ENCODE data around the gene HRH3.

Gene HRH3

DNA sequence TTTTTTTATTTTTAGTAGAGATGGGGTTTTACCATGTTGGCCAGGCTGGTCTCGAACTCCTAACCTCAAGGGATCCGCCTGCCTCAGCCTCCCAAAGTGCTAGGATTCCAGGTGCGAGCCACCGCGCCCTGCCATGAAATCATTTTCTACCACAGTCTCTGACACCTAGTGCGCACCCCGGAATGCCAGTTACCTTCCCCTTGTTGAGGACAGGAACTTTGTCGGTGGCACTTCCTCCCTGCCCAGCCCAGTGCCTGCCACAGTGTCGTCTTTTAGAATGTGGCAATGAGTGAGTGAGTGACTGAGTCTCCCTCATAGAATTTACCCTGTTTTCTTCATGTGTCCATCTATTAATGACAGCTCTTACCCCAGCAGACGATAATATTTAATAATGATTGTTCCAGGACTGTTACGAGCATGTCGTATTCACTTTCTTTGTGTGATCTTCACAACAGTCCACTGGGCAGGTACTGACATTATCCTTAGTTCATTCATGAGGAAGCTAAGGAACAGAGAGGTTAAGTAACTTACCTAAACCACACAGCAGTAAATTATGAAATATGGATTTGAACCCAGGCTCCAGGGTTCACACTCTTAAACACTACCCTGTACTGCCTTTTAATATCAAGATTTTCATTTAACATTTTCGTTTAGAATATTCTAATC, 20.1 kb upstream of the HRH3 start:
- no peak overlapping the region for H3K4me3 ChIP-seq (ENCODE audit: low read length)
- H2AFZ ChIP-seq (ENCODE audit: low read depth, low read length): no peak overlapping the region
- peaks cover 13% of the 10 kb centered on the region for H3K36me3 ChIP-seq (ENCODE audit: insufficient read depth, low read length)
- peaks cover 35% of the 10 kb centered on the region for H3K4me1 ChIP-seq (ENCODE audit: insufficient read depth, low read length)
- no peaks in the 10 kb centered on the region for H3K9me3 ChIP-seq (ENCODE audit: low read length)
- H3K27me3 ChIP-seq (ENCODE audit: insufficient read depth, low read length): no peaks in the 10 kb centered on the region

DNA sequence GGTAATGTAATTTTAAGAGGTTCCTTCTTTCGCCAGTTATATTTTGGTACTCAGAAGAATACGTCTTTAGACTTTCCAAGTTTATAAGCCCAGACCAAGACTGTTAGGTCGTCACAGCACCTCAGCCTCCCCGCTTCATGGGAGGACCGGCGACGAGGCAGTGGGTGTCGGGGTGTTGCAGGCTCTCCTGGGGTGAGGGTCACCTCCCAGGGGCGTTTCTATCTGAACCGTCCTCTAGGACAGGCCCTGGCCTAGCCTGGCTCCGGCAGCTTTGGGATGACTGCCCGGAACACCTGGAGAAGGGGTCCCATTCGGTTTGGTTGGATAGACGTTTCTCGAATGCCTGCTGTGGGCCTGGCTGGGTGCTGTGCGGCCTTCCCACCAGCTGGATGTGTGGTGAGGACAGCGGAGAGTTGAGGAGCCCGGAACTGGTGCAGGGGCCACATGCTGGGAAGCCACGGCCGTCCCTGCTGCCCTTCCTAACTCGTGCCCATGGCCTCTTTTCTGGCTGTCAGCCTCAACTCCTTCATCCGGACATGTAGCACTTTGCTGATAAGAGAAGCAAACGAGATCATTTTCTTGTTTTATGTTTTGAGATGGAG, 19.3 kb upstream of the HRH3 start:
- Histone ChIP-seq H2AFZ (ENCODE audit: low read depth, low read length) (no peak overlapping the region), H3K27me3 (ENCODE audit: insufficient read depth, low read length) (no peaks in the 10 kb centered on the region), H3K9me3 (ENCODE audit: low read length) (no peaks in the 10 kb centered on the region), H3K4me1 (ENCODE audit: insufficient read depth, low read length) (peaks cover 43% of the 10 kb centered on the region), H3K4me3 (ENCODE audit: low read length) (peak overlapping the region; percentile 85), H3K36me3 (ENCODE audit: insufficient read depth, low read length) (peaks cover 11% of the 10 kb centered on the region)

DNA sequence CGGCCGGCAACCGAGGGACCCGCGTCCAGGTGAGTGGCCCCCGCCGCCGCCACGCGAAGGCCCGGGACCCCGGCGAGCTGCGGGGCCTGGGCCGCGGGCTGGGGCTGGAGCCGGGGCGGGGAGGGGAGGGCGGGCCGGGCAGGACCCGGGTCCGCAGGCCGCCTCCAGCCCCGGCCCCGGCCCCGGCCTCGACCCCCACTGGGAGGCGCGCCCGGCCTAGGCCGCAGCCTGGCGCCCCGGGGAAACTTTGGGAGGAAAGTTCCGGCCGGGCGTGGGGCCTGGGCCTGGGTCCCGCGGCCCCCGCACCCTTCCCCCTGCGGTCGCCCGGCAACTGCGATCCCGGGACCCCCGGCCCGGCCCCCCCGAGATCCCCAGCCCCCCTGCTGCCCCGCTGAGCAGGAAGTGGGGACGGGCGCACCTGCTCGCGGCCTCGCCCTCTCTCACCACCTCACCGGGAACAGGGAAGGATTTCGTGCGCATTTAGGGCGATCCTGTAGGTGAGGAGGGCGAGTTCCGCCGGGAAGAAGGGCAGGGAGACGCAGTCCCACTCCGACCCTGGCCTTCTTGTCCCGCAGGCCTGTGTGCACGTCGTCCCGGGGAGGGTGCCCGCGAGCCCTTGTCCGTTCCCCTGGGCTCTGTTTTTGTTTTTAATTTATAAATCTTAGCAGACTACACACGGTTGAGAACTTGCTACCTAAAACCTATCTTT, 18.6 kb upstream of the HRH3 start:
- Histone ChIP-seq H3K4me1 (ENCODE audit: insufficient read depth, low read length) (peaks cover 46% of the 10 kb centered on the region), H3K27me3 (ENCODE audit: insufficient read depth, low read length) (no peaks in the 10 kb centered on the region), H3K9me3 (ENCODE audit: low read length) (no peaks in the 10 kb centered on the region), H3K36me3 (ENCODE audit: insufficient read depth, low read length) (peaks cover 11% of the 10 kb centered on the region), H2AFZ (ENCODE audit: low read depth, low read length) (no peak overlapping the region), H3K4me3 (ENCODE audit: low read length) (peak overlapping the region; percentile 85)

DNA sequence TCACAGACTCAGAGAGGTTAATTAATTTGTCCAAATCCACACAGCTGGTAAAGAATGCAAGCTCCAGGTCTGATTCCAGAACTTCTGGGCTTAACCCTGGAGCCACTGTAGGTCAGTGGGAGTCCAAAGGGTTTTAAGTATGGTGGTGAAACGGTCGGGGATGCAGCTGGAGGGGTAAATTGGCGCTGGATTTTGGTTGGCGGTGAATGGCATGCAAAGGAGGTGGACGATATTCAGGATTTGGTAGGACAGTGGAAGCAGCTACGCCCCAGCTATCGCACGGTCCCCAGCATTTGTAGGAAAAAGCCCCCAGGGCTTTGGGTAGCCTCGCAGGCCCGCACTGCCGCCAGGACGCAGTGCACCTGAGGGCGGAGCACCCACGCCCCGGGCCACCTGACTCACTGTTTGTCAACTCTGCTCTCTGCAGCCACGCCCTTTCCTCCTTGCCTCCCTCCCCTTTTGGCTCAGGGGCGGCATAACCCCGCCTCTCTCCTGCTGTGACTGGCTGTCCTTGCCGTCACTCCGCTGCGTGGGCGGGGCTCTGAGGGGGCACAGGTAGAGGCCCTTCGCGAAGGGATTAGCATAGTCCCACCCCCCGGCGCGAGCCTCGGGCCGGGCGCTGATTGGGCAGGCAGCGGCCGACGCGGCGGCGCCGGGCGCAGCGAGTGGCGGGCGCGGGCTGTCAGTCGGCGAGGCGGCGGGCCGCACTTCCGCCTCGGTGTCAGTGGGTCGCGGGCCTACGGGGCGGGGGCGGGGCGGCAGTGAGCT, 17.9 kb upstream of the HRH3 start, which contains the start of gene OSBPL2:
Gene OSBPL2 (plus strand): TSS at position 721 of the 768 bp plus-strand sequence. CDS start 17,664 bp downstream, outside the sequence.
- Histone ChIP-seq H3K4me1 (ENCODE audit: insufficient read depth, low read length) (peaks cover 43% of the 10 kb centered on the region), H2AFZ (ENCODE audit: low read depth, low read length) (no peak within 1 kb of the TSS), H3K9me3 (ENCODE audit: low read length) (no peaks in the 10 kb centered on the region), H3K4me3 (ENCODE audit: low read length) (peak within 1 kb of the TSS; percentile 85), H3K36me3 (ENCODE audit: insufficient read depth, low read length) (peaks cover 11% of the 10 kb centered on the region), H3K27me3 (ENCODE audit: insufficient read depth, low read length) (no peaks in the 10 kb centered on the region)

DNA sequence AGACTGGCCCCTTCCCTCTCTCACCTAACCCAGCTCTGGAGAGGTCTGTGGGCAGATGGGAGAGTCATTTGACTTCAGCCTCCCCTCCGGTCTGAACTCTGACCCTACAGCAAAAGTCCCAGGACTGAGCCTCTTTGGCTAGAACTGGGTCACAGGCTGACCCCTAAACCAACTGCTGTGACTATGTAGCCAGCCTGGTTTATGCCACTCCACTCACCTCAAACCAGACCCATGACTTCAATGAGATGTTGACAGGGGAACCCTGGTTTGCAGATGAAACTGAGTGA, 17.4 kb upstream of the HRH3 start:
- Histone ChIP-seq H2AFZ (ENCODE audit: low read depth, low read length) (no peak overlapping the region), H3K4me1 (ENCODE audit: insufficient read depth, low read length) (peaks cover 42% of the 10 kb centered on the region), H3K9me3 (ENCODE audit: low read length) (no peaks in the 10 kb centered on the region), H3K27me3 (ENCODE audit: insufficient read depth, low read length) (no peaks in the 10 kb centered on the region), H3K36me3 (ENCODE audit: insufficient read depth, low read length) (peaks cover 8% of the 10 kb centered on the region), H3K4me3 (ENCODE audit: low read length) (peak overlapping the region; percentile 48)

DNA sequence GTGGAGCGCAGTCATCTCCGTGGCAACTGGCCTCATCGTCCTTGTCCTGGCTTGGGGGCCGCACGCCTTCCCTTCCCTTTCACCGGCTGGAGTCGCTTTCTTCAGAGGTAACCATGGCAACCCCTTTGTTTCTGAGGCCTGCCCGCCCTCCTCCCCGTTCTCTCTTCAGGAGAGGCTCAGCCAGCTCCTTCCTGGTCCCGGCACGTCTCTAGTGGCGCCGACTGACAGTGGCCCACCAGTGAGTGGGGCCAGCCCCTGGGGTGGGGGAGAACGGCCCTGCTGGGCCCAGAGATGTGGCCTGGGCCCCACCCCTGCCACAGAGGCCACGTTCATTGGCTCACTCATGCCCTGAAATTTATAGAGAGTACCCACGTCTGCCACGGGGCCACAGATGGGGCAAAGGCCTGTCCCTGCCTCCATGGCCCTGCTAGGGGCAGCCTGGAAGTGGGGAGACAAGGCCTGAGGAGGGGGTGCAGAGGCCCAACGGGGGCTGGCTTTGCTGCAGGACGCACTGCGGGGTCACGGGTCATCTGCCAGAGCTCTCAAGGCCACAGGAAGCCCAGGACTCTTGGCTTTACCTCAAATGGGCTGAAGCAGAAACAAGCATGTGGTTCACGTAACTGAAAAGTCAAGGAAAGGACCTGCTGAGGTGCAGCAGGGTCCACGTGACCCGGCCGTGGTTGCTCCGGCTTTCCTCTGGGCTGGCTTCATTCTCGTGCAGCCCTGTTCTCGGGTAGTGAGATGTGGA, 16.9 kb upstream of the HRH3 start:
- Histone ChIP-seq H3K4me1 (ENCODE audit: insufficient read depth, low read length) (peaks cover 42% of the 10 kb centered on the region), H3K9me3 (ENCODE audit: low read length) (no peaks in the 10 kb centered on the region), H2AFZ (ENCODE audit: low read depth, low read length) (no peak overlapping the region), H3K27me3 (ENCODE audit: insufficient read depth, low read length) (no peaks in the 10 kb centered on the region), H3K36me3 (ENCODE audit: insufficient read depth, low read length) (peaks cover 4% of the 10 kb centered on the region), H3K4me3 (ENCODE audit: low read length) (peak overlapping the region; percentile 0)

DNA sequence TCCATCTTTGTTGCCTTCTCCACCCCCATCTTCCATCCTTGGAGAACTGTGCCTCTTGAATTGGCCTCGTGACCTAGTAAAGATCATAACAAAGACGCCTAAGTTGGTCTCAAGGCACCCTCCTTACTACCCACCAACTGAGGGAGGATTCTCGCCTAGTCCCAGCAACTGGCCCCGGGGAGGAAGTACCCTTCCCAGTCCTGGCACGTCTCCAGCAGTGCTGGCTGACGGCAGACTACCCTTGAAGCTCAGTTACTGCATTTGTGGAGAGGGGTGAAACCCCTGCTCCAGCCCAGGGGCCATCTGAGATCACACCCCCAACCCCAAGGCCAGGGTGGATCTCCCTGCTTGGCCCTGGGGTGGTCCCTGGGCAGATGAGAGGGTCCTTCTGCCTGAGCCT, 16.1 kb upstream of the HRH3 start:
- Histone ChIP-seq H3K4me1 (ENCODE audit: insufficient read depth, low read length) (peaks cover 42% of the 10 kb centered on the region), H3K9me3 (ENCODE audit: low read length) (no peaks in the 10 kb centered on the region), H3K4me3 (ENCODE audit: low read length) (no peak overlapping the region), H3K27me3 (ENCODE audit: insufficient read depth, low read length) (no peaks in the 10 kb centered on the region), H2AFZ (ENCODE audit: low read depth, low read length) (no peak overlapping the region), H3K36me3 (ENCODE audit: insufficient read depth, low read length) (peaks cover 2% of the 10 kb centered on the region)

DNA sequence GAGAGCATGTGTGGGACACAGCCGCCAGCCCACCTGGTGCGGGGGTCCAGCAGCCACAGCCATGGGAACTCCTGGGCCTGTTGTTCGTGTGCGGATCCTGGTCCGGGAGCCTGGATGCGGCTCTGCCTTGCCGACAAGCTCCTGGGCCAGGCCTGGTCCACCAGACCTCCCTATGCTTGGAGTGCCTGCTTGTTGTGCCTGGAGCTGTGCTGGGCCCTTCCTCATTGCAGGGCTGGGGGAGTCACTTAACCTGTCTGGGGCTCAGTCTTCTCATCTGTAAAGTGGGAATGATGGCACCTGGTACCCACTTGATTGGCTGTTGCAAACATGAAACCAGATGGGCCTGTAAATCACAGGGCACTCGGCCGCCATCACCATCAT, 15.7 kb upstream of the HRH3 start:
- H2AFZ ChIP-seq (ENCODE audit: low read depth, low read length): no peak overlapping the region
- no peaks in the 10 kb centered on the region for H3K9me3 ChIP-seq (ENCODE audit: low read length)
- H3K27me3 ChIP-seq (ENCODE audit: insufficient read depth, low read length): no peaks in the 10 kb centered on the region
- H3K36me3 ChIP-seq (ENCODE audit: insufficient read depth, low read length): peaks cover 1% of the 10 kb centered on the region
- H3K4me3 ChIP-seq (ENCODE audit: low read length): no peak overlapping the region
- peaks cover 42% of the 10 kb centered on the region for H3K4me1 ChIP-seq (ENCODE audit: insufficient read depth, low read length)

DNA sequence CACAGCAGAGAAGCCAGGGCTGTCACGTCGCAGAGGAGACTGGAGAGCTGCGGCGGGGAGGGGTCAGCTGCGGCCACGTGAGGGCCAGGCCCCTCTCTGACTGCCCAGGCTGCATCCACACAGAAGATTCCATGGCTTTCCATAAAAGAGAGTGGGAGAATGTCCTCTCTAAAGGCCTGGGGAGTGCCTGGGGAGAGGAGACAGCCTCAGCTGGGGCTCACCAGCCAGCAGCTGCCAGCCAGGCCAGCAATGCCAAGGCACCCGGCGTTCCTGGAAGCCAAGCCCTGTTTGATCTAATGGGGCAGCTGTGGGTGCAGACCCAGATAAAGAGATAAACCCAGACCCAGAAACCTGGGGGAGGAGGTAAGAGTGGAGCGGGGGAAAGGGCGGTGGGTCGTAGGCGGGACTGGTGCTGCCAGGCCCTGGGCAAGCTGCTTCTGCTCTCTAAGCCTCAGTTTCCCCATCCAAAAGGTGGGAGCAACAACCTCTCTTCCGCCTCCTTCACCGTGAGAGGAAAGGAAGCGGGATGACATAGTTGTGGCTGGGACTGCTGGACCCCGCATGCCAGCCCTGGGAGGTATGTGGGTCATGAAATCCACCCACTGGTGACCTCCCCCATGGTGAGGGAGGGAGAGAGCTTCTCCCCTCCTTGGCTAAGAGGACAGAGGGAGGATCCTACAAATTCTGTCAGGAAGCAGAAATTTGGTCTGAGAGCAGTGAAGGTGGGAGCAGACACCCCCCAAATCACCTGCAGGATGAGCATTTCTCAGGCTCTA, 15.1 kb upstream of the HRH3 start:
- Histone ChIP-seq H3K9me3 (ENCODE audit: low read length) (no peaks in the 10 kb centered on the region), H3K4me1 (ENCODE audit: insufficient read depth, low read length) (peaks cover 42% of the 10 kb centered on the region), H3K4me3 (ENCODE audit: low read length) (no peak overlapping the region), H2AFZ (ENCODE audit: low read depth, low read length) (no peak overlapping the region), H3K36me3 (ENCODE audit: insufficient read depth, low read length) (no peaks in the 10 kb centered on the region), H3K27me3 (ENCODE audit: insufficient read depth, low read length) (no peaks in the 10 kb centered on the region)

DNA sequence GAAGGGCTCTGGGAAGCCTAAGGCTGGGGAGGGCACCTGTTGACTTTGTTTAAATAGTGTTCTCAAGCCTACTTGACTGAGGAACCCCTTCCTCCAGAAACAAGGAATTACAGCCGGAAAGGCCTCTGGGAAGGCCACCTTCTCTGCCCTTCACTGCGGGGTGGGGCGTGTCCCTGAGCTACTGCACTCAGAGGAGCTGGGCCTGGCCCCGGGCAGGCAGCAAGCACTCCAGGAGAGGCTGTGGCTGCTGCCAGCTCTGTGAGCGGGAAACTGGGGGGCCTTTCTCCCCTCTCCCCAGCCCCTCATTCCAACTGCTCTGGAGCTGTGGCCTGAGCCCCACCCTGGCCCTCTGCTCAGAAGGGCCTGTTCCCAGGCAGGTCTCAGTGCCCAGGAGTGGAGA, 14.3 kb upstream of the HRH3 start:
- H3K27me3 ChIP-seq (ENCODE audit: insufficient read depth, low read length): no peaks in the 10 kb centered on the region
- no peaks in the 10 kb centered on the region for H3K9me3 ChIP-seq (ENCODE audit: low read length)
- peaks cover 39% of the 10 kb centered on the region for H3K4me1 ChIP-seq (ENCODE audit: insufficient read depth, low read length)
- H3K36me3 ChIP-seq (ENCODE audit: insufficient read depth, low read length): no peaks in the 10 kb centered on the region
- H2AFZ ChIP-seq (ENCODE audit: low read depth, low read length): no peak overlapping the region
- no peak overlapping the region for H3K4me3 ChIP-seq (ENCODE audit: low read length)

DNA sequence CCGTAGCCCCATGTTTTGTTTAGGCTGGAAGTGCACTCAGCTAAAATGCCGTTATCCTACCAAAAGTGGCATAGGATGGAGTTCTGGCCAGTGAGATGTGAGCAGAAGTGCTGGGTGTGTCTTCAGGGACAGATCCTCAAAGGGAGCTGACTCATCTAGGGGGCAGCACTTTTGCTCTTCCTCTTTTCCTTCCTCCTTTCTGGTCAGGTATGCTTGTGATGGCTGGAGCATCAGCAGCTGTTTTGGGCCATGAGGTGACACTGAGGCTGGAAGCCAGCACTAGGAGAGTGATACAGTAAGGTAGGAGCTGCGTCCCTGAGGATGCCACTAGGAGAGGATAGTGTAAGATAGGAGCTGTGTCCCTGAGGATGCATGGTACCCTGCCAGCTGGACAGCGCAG, 13.6 kb upstream of the HRH3 start:
- no peak overlapping the region for H2AFZ ChIP-seq (ENCODE audit: low read depth, low read length)
- peaks cover 37% of the 10 kb centered on the region for H3K4me1 ChIP-seq (ENCODE audit: insufficient read depth, low read length)
- H3K27me3 ChIP-seq (ENCODE audit: insufficient read depth, low read length): no peaks in the 10 kb centered on the region
- H3K36me3 ChIP-seq (ENCODE audit: insufficient read depth, low read length): no peaks in the 10 kb centered on the region
- no peaks in the 10 kb centered on the region for H3K9me3 ChIP-seq (ENCODE audit: low read length)
- H3K4me3 ChIP-seq (ENCODE audit: low read length): no peak overlapping the region
